NCI-H2196 treated with DMSO at 0.1 percent for 48 hours (cell line): Measurements from ENCODE around the gene TTC21A.

ENCODE experiments used
- DNase-seq: peaks from one replicate; lab custom pipeline; 2025; ENCODE audit not compliant: unreplicated experiment; lab: John Stamatoyannopoulos, UW

The TTC21A gene

DNA sequence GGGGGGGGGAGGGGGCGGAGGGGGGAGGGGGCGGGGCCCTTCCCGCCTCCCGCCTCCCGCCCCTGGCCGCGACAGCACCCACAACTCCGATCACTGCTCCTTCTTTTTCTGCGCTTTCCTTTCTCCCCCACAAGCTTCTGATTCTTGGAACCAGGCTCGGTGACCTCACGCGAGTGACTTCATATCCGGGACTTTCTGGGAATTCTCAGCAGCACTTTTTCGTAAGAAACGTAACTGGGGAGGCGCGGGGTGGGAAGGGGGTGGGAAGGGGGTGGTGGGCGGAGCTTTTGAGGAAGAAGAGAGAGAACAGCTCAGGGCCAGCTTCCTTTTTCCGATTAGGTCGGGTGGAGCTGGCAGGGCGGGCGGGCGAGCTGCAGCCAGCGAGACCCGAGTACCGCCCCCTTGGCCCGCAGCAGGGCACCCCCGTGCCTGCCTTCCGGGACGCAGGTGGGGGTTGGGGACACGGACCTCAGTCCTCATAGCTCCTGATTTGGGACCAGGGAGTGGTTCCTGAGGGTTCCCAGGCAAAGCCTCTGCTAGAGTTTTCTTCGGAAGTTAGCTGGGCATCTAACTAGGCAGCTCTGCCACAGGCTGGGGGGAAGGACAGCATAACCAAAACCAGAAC, 70.3 kb downstream of the TTC21A start:
- DNase-seq = peak; percentile 34

GRCh38 chr3:39178553-39178952, 71.1 kb downstream of the TTC21A start:
- DNase-seq = no peak

DNA sequence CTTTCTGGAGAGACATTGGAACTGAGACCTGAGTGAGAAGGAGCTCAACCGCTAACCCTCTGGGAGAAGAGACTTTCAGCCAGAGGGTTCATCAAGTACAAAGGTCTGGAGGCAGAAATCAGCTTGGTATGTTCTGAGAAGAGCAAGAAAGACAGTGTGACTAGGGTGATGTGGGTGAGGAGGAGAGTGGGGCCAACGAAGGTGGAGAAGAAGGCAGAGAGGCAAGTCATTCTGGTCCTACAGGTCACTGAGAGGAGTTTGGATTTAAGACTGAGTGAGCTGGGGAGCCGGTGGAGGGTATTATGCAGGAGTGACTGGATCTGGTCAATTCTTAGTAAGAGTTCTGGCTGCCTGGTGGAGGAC, 72.7 kb downstream of the TTC21A start:
- DNase-seq = no peak

- DNase-seq = peak; percentile 67
Observed at GRCh38 chr3:39180546-39181346, 73.3 kb downstream of the TTC21A start.

- DNase-seq = no peak
Observed at GRCh38 chr3:39181408-39182335, 74.2 kb downstream of the TTC21A start.

DNA sequence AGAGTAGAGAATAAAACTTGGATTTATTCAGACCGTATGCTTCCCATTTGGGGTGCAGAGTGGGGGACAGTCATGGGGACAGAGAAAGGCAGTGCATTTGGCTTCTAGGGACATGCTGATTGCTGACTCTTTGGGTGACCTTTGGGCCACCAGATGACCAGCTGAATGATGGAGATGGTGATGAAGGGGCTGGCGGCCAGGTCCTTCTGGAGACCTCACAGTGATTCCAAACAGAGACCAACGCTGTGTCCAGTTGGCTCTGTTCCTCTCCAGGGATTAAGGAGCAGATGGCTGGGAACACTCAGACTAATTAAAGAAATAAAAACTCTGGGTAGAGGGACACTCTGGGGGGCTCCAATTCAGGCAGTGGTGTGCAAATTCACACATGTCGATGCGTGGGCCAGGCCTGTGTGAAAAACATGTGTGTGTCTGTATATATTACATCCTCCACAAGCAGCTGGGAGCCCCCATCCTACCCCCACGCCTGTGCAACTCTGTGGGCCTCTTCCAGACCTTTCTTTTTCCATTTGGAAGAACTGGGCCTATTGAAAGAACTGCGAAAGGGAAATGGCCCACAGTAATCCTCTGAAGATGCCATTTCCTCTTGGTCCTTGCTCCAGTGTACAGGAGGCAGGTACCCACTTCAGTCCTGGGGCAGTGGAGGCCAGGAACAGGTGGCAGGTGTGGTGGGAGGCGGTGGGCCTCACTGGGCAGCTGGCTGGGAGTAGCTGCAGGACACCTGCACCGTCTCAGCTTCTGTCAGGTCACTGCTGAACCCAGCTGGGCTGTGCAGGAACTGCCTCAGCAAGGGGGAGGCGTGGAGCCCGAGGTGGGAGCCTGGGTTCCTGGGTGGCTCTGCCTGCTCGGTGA, 76.0 kb downstream of the TTC21A start:
- no peak for DNase-seq

DNA sequence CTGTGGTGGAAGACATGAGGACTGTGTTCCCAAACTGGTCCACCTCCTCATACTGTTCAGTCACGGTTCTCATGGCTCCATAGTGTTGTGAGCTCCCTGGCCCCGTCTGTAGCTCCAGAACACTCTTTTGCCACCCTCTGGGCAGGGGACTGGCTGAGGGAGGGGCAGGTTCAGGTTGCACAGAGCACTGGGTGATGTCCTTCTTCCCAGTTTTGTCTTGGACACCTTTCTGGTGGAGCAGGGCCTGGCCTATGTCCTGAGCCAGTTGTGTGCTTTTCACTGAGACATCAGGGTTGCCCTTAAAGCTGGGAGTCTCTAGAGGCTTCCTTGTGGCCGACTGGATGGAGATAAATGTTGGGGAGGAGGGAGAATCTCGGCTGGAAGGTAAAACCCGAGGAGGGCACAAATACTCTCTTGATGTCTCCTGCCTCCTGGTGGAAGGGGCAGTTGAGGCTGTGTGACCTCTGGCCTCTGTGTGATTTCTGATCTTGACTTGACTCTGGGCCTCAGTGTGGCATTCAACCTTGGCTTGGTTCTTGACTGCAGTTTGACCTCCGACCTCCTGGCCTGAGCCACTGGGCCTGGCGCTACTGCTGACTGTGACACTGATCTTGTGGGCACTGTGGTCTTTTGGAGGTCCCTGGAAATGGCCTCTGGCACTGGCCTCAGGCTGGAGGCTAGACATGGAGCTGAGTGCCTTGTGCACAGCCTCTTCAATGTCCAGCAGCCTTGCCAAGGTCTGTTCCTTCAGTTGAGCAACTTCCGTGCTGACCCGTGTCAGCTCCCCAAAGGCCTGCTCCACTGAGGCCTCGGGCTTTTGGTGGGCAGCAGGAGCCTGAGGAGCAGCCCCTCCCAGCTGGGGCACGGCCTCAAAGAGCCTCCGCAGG, 76.8 kb downstream of the TTC21A start:
- DNase-seq = no peak

DNA sequence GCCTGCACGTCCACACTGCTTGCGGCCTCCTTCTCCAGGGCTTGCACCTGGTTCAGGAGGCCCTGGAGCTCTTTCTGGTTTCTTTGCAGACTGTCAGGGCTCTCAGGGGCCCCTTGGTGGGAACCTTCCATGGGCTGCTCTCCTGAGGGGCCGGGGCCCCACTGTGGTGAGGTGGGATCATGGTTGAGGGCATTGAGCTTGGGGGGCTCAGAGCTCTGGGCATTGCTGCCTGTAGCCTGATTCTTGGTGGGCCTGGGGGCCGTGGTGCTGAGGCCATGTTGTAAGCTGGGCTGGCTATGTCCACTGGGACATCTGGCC, 77.4 kb downstream of the TTC21A start:
- no peak for DNase-seq

DNA sequence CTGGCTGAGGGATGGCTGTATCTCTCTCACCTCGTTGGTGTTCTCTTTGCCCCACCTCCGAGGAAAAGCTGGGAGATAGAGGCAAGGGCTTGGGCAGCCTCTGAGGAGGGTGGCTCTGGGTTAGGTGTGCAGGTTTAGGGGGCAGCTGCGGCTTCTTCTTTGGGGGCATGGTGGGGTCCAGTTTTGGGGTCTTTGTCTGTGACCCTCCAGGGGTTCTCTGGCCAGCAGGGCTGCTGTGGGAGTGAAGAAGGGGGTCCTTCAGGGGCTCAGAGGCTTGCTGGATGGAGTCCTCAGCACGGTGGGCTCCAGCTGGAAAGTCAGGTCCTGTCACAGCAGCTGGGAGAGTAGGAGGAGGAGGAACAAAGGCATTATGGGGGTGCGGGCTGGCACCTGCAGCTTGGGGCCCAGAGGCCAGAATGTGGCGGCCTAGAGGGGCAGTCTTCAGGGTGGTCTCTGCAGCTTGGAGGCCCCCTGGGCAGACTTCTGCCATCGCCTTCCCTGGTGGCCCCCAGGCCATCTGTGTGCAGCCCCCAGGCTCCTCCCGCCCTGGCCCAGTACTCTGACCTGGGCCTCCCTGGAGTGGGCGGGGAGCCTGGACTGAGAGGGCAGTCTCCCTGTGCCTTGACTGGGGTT, 78.0 kb downstream of the TTC21A start:
- no peak for DNase-seq

GRCh38 chr3:39185959-39186691, 78.6 kb downstream of the TTC21A start:
- no peak for DNase-seq

DNA sequence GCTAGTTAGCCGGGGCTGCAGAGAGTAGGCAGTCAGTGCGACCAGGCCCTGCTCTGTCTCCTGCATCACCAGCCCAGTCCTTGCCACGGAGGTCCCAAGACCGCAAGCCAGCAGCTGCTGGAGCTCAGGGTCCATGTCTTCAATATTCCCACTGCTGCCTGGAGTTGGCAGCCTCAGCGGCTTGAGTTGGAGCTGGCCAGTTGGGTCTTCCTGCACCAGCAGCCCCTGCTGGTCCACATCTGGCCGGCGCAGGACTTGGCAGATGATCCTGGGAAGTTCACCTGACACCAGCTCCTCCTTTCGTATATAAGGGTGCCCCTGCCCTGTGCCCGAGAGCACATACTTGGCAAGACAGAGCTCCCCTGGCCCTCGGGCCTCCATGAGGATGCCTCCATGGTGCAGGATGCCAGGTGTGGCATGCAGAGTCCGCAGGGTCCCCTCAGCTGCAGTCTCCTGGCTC, 79.2 kb downstream of the TTC21A start:
- no peak for DNase-seq

DNA sequence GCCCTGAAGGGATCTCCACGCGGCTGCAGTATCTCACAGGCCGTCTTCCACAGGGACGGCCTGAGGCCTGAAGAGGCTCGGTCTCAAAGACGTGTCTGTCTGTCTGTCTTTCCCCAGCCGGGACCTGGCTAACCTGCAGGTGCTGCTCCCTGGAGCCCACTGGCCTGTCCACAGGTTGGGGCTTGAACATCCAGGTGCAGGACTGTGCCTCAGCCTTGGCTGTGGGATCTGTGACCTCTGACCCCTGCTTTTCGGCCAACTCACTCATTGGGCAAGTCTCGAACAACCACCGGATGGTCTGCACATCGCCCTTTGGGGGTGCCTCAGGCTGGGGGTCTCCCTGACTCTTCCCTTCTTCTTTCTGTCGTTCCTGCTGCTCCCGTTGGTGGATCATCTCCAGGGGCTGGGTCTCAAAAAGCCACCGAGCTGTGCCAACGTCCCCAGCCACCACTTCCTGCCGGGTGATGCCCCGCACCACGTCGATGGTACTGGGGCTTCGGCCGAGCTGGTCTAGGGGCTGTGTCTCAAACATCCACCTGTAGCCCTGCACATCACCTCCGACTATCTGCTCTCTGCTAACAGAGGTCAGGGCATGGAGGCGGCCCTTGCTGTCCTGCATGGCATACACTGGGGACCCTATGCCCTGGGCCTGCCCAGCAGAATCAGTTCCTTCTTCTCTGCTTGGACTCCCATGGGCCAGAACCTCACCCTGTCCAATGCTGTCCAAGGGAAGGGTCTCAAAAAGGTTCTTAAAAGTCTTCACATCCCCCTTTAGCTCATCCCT, 80.1 kb downstream of the TTC21A start:
- DNase-seq = no peak
